ENCODE data around the gene LTA4H. TPM values are rescaled to one million over a fixed set of nuclear protein-coding genes. Genes with fewer than 3 reads are reported as not detected.

The LTA4H gene
- total and polyA plus RNA-seq, 2 of the 4 experiments (the other 2 are of a cell fraction), result 41.0 to 43.3 TPM

- Histone ChIP-seq H3K4me1 (ENCODE audit: control insufficient read depth, insufficient read depth, low read length) (no peaks in the 10 kb centered on the region), H2AK5ac (ENCODE audit: low read depth, low read length) (no peak overlapping the region), H3K79me1 (ENCODE audit: low read depth in 1 of 2, low read length in 2 of 2) (no peaks in the 10 kb centered on the region; a peak in 1 of 4 replicates), H3K36me3 (ENCODE audit: control insufficient read depth, insufficient read depth, low read length) (peaks cover 13% of the 10 kb centered on the region), H3K4me2 (ENCODE audit: low read depth, low read length) (no peak overlapping the region), H4K20me1 (ENCODE audit: insufficient read depth, low read length) (no peaks in the 10 kb centered on the region), H3K56ac (ENCODE audit: extremely low read depth, insufficient read depth, low read length) (no peak overlapping the region), H2AK9ac (replicated peaks; ENCODE audit: low read depth, low read length, poor library complexity) (no peak overlapping the region), H4K91ac (ENCODE audit: insufficient read depth, low read depth, low read length) (no peak overlapping the region), H3K9me1 (ENCODE audit: insufficient read depth, low read length) (peaks cover 3% of the 10 kb centered on the region; the same call in 1 of the 2 replicates), H2BK20ac (ENCODE audit: low read depth, low read length) (no peak overlapping the region), H2BK15ac (ENCODE audit: low read depth, low read length) (no peak overlapping the region), H3K4ac (ENCODE audit: low read depth, low read length) (no peak overlapping the region), H3K27me3 (ENCODE audit: control insufficient read depth, insufficient read depth, low read length) (no peaks in the 10 kb centered on the region), H3K18ac (ENCODE audit: low read depth, low read length) (no peak overlapping the region), H3K14ac (replicated peaks; ENCODE audit: low read depth, low read length) (no peak overlapping the region), H4K8ac (ENCODE audit: low read depth in 2 of 2, low read length in 2 of 2) (no peak overlapping the region), H3K9me3 (ENCODE audit: control insufficient read depth, insufficient read depth, low read length) (no peaks in the 10 kb centered on the region), H2BK120ac (ENCODE audit: low read depth, low read length) (no peak overlapping the region), H3K23ac (ENCODE audit: low read depth, low read length) (no peak overlapping the region), H3K27ac (ENCODE audit: insufficient read depth, low read length) (no peak overlapping the region), H3K4me3 (ENCODE audit: insufficient read depth, low read depth, low read length) (no peak overlapping the region), H3K9ac (ENCODE audit: low read depth, low read length) (no peak overlapping the region), H4K5ac (ENCODE audit: low read depth, low read length) (no peak overlapping the region), H2BK5ac (ENCODE audit: low read depth, low read length, poor library complexity, severe bottlenecking) (no peak overlapping the region), H2AFZ (replicated peaks; ENCODE audit: low read length, poor library complexity) (no peak overlapping the region)
- in situ Hi-C loops (cut with MboI; ENCODE audit: low sequenced_read_pairs), result no loop called here
- CTCF ChIA-PET, result no interaction called here
- intact Hi-C loops (cut with micrococcal nuclease), result no loop called here
- dilution Hi-C loops (cut with HindIII; ENCODE audit: low sequenced_read_pairs, unreplicated experiment), result no loop called here
- TF ChIP-seq RCOR1 (IDR thresholded peaks at IDR 0.05; ENCODE audit: insufficient replicate concordance, low read length) (no peak), CEBPB (IDR thresholded peaks at IDR 0.05; ENCODE audit: low read depth, low read length) (peak; percentile 30; the same call in 1 of the 2 replicates)
- WGBS, 2 experiments (ENCODE audit: extremely low coverage in 2 of 2, insufficient read length in 1 of 2), result no CpG with 5 or more reads among the region's 1 CpG
- DNase-seq (no peak), ATAC-seq (ENCODE audit: low read depth) (no peak)
- POLR2A ChIA-PET (ENCODE audit: unreplicated experiment), result no interaction called here
- BruUV-seq (replicated peaks), result no TSS peak
Measured at GRCh38 chr12:96026331-96026730, 9.1 kb downstream of the LTA4H start.

Measured in IMR-90 (cell line).